ENCODE results near the gene NBAS. TPM values are rescaled to one million over a fixed set of nuclear protein-coding genes. Genes with fewer than 3 reads are reported as not detected.

The NBAS gene
- total RNA-seq (10 to 100 TPM; 46.7 to 79.1 (median 57.2) TPM), polyA plus RNA-seq (10 to 100 TPM; 26.4 to 51.3 TPM)
- long read RNA-seq, donor 1, partial matches to known transcripts, result 16 of 21 reads
- long read RNA-seq, donor 1, other reads (novel, unspliced or antisense), result 5 of 21 reads
- long read RNA-seq, donor 2, partial matches to known transcripts, result 12 of 18 reads
- long read RNA-seq, donor 2, other reads (novel, unspliced or antisense), result 5 of 18 reads
- long read RNA-seq, donor 3, full-length matches to known transcripts, result 4 of 71 reads
- long read RNA-seq, donor 3, partial matches to known transcripts, result 55 of 71 reads
- long read RNA-seq, donor 3, other reads (novel, unspliced or antisense), result 12 of 71 reads

- WGBS, 2 donors, result 0 to 1% methylated on average over 30 of the region's 30 CpGs
- peaks cover 0 to 8% (median 0%) of the 10 kb centered on the region in 9 donors for H3K36me3 ChIP-seq
- intact Hi-C loops (cut with DNase I), result loop anchor here in 2 of 10 donors (2.0 kb wide), 1 partner anchor 30 kb away; the partner anchor contains the start of gene DDX1 (in 2 of the 2)
- H3K27me3 ChIP-seq, result peaks cover 0 to 6% (median 0%) of the 10 kb centered on the region in 7 donors
- no peak for TF ChIP-seq CTCF (IDR thresholded peaks at IDR 0.05)
- peak within 1 kb of the TSS; percentile 60 to 90 (median 78) for H3K4me3 ChIP-seq
- H3K9me3 ChIP-seq, result no peaks in the 10 kb centered on the region
- peak; percentile 83 to 93 for DNase-seq
- peak; percentile 95 to 99 (median 97) for ATAC-seq
- H3K27ac ChIP-seq, result peak within 1 kb of the TSS in 9 of 10 donors; percentile 67 to 87 (median 73)
- peaks cover 0 to 37% (median 27%) of the 10 kb centered on the region in 9 donors for H3K4me1 ChIP-seq
These were observed at the start of gene NBAS for GRCh38 chr2:15560988-15561573. Gene NBAS (minus strand): TSS chr2:15561334. CDS start chr2:15561304, 30 bp downstream.

- 80 to 91% methylated on average over 5 of the region's 5 CpGs for WGBS, 2 donors
- no peaks in the 10 kb centered on the region for H3K27me3 ChIP-seq
- peaks cover 0 to 79% (median 35%) of the 10 kb centered on the region in 9 donors for H3K36me3 ChIP-seq
These were observed 49.4 kb upstream of the NBAS start for GRCh38 chr2:15610430-15610952.

GRCh38 chr2:15609341-15610042 is 48.4 kb upstream of the NBAS start:
- ATAC-seq, result no peak
- DNase-seq, result no peak
- no peaks in the 10 kb centered on the region for H3K9me3 ChIP-seq
- intact Hi-C loops (cut with DNase I), result no loop called here
- H3K4me3 ChIP-seq, result no peak overlapping the region
- H3K27ac ChIP-seq, result no peak overlapping the region
- no peak for TF ChIP-seq CTCF (IDR thresholded peaks at IDR 0.05)
- peaks cover 4 to 79% (median 45%) of the 10 kb centered on the region in 9 donors for H3K36me3 ChIP-seq
- H3K4me1 ChIP-seq, result peaks cover 0 to 4% (median 0%) of the 10 kb centered on the region in 9 donors
- H3K27me3 ChIP-seq, result no peaks in the 10 kb centered on the region
- 96 to 100% methylated on average over 1 of the region's 1 CpG for whole genome bisulfite sequencing, 2 donors

More at GRCh38 chr2:15610430-15610952, 49.4 kb upstream of the NBAS start:
- Histone ChIP-seq H3K4me3 (no peak overlapping the region), H3K9me3 (no peaks in the 10 kb centered on the region), H3K27ac (no peak overlapping the region), H3K4me1 (peaks cover 0 to 12% (median 0%) of the 10 kb centered on the region in 9 donors)
- ATAC-seq, result no peak
- no peak for DNase-seq
- intact Hi-C loops (cut with DNase I), result no loop called here
- TF ChIP-seq CTCF (IDR thresholded peaks at IDR 0.05), result no peak

GRCh38 chr2:15608392-15608761 is 47.2 kb upstream of the NBAS start:
- intact Hi-C loops (cut with DNase I), result no loop called here
- DNase-seq, result no peak
- 94 to 96% methylated on average over 4 of the region's 4 CpGs for WGBS, 2 donors

More at GRCh38 chr2:15608392-15608761, 47.2 kb upstream of the NBAS start:
- Histone ChIP-seq H3K27ac (no peak overlapping the region), H3K36me3 (peaks cover 4 to 79% (median 50%) of the 10 kb centered on the region in 9 donors), H3K4me1 (peaks cover 0 to 4% (median 0%) of the 10 kb centered on the region in 9 donors), H3K27me3 (no peaks in the 10 kb centered on the region), H3K9me3 (no peaks in the 10 kb centered on the region), H3K4me3 (no peak overlapping the region)
- ATAC-seq, result no peak
- no peak for TF ChIP-seq CTCF (IDR thresholded peaks at IDR 0.05)

Measured in heart right ventricle (tissue), 16 donors.